ENCODE results near the gene SLC39A11. TPM values are rescaled to one million over a fixed set of nuclear protein-coding genes. Genes with fewer than 3 reads are reported as not detected.

Gene SLC39A11
- total and polyA plus RNA-seq, 2 of the 13 experiments (the other 11 are each of a cell fraction or from before 2014, with no cell fraction given) = 17.2 to 31.5 TPM

DNA sequence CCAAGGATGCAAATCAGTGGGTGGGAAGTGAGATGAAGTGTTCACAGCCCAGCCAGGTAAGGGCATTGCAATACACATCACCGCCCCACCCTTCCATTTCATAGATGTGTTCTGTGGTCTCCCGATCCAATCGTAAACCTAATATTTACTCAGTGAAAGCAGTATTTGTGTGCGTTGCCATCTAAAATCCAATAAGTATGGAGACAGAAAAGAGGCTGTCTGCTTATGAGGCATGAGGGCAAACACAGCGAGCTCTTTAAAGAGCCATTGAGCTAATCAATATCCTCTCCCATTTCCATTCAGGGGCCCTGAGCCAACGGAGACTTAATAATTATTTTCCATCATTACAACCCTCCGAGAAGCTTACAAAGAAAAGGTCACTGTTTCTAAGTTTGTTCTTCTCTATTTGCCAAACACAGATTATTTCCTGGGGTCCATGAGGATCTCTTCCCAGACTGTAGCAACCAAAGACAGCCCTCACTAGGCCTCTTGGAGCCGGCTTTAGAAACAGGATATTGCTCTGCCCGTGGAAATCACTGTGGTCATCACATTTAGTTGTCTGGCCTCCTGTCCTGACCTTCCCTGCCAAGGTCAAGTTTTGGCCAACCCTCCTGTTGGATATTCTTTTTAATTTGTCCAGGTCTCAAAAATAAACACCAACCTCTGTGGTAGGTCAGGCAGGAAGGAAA is 120.1 kb downstream of the SLC39A11 start (continued):
- TF ChIP-seq, protein P1, sequence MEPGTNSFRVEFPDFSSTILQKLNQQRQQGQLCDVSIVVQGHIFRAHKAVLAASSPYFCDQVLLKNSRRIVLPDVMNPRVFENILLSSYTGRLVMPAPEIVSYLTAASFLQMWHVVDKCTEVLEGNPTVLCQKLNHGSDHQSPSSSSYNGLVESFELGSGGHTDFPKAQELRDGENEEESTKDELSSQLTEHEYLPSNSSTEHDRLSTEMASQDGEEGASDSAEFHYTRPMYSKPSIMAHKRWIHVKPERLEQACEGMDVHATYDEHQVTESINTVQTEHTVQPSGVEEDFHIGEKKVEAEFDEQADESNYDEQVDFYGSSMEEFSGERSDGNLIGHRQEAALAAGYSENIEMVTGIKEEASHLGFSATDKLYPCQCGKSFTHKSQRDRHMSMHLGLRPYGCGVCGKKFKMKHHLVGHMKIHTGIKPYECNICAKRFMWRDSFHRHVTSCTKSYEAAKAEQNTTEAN (CRISPR knock-in tag; conservative IDR thresholded peaks at IDR 0.05) = no peak
- TF ChIP-seq NR2F1 (CRISPR knock-in tag; IDR thresholded peaks at IDR 0.05) = peak in 1 of 2 experiments; percentile 21; a peak in 1 of 4 replicates
- TF ChIP-seq, protein P2, sequence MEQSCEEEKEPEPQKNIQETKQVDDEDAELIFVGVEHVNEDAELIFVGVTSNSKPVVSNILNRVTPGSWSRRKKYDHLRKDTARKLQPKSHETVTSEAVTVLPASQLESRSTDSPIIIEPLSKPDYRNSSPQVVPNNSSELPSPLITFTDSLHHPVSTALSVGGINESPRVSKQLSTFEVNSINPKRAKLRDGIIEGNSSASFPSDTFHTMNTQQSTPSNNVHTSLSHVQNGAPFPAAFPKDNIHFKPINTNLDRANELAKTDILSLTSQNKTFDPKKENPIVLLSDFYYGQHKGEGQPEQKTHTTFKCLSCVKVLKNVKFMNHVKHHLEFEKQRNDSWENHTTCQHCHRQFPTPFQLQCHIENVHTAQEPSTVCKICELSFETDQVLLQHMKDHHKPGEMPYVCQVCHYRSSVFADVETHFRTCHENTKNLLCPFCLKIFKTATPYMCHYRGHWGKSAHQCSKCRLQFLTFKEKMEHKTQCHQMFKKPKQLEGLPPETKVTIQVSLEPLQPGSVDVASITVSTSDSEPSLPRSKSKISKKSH (CRISPR knock-in tag; IDR thresholded peaks at IDR 0.05; ENCODE audit: borderline replicate concordance) = no peak
- TF ChIP-seq FOXJ3 (CRISPR knock-in tag; IDR thresholded peaks at IDR 0.05; ENCODE audit: borderline replicate concordance) = peak; percentile 89
- no peak for TF ChIP-seq ZNF264 (CRISPR knock-in tag; IDR thresholded peaks at IDR 0.05)
- TF ChIP-seq, protein P3, sequence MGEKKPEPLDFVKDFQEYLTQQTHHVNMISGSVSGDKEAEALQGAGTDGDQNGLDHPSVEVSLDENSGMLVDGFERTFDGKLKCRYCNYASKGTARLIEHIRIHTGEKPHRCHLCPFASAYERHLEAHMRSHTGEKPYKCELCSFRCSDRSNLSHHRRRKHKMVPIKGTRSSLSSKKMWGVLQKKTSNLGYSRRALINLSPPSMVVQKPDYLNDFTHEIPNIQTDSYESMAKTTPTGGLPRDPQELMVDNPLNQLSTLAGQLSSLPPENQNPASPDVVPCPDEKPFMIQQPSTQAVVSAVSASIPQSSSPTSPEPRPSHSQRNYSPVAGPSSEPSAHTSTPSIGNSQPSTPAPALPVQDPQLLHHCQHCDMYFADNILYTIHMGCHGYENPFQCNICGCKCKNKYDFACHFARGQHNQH (CRISPR knock-in tag; IDR thresholded peaks at IDR 0.05) = no peak; the same call in 1 of the 2 replicates
- no peak for TF ChIP-seq ZNF253 (CRISPR knock-in tag; IDR thresholded peaks at IDR 0.05; ENCODE audit: borderline replicate concordance)
- TF ChIP-seq, protein P4, sequence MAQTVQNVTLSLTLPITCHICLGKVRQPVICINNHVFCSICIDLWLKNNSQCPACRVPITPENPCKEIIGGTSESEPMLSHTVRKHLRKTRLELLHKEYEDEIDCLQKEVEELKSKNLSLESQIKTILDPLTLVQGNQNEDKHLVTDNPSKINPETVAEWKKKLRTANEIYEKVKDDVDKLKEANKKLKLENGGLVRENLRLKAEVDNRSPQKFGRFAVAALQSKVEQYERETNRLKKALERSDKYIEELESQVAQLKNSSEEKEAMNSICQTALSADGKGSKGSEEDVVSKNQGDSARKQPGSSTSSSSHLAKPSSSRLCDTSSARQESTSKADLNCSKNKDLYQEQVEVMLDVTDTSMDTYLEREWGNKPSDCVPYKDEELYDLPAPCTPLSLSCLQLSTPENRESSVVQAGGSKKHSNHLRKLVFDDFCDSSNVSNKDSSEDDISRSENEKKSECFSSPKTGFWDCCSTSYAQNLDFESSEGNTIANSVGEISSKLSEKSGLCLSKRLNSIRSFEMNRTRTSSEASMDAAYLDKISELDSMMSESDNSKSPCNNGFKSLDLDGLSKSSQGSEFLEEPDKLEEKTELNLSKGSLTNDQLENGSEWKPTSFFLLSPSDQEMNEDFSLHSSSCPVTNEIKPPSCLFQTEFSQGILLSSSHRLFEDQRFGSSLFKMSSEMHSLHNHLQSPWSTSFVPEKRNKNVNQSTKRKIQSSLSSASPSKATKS (CRISPR knock-in tag; IDR thresholded peaks at IDR 0.05) = no peak
- TF ChIP-seq, protein P5, sequence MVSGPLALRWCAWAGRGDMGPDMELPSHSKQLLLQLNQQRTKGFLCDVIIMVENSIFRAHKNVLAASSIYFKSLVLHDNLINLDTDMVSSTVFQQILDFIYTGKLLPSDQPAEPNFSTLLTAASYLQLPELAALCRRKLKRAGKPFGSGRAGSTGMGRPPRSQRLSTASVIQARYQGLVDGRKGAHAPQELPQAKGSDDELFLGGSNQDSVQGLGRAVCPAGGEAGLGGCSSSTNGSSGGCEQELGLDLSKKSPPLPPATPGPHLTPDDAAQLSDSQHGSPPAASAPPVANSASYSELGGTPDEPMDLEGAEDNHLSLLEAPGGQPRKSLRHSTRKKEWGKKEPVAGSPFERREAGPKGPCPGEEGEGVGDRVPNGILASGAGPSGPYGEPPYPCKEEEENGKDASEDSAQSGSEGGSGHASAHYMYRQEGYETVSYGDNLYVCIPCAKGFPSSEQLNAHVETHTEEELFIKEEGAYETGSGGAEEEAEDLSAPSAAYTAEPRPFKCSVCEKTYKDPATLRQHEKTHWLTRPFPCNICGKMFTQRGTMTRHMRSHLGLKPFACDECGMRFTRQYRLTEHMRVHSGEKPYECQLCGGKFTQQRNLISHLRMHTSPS (CRISPR knock-in tag; IDR thresholded peaks at IDR 0.05; ENCODE audit: low read depth) = no peak
- TF ChIP-seq SP140L (CRISPR knock-in tag; IDR thresholded peaks at IDR 0.05; ENCODE audit: borderline replicate concordance) = no peak
- no peak for TF ChIP-seq ZNF879 (CRISPR knock-in tag; IDR thresholded peaks at IDR 0.05)
- no peak for TF ChIP-seq ZNF772 (CRISPR knock-in tag; IDR thresholded peaks at IDR 0.05)
- TF ChIP-seq, protein P6, sequence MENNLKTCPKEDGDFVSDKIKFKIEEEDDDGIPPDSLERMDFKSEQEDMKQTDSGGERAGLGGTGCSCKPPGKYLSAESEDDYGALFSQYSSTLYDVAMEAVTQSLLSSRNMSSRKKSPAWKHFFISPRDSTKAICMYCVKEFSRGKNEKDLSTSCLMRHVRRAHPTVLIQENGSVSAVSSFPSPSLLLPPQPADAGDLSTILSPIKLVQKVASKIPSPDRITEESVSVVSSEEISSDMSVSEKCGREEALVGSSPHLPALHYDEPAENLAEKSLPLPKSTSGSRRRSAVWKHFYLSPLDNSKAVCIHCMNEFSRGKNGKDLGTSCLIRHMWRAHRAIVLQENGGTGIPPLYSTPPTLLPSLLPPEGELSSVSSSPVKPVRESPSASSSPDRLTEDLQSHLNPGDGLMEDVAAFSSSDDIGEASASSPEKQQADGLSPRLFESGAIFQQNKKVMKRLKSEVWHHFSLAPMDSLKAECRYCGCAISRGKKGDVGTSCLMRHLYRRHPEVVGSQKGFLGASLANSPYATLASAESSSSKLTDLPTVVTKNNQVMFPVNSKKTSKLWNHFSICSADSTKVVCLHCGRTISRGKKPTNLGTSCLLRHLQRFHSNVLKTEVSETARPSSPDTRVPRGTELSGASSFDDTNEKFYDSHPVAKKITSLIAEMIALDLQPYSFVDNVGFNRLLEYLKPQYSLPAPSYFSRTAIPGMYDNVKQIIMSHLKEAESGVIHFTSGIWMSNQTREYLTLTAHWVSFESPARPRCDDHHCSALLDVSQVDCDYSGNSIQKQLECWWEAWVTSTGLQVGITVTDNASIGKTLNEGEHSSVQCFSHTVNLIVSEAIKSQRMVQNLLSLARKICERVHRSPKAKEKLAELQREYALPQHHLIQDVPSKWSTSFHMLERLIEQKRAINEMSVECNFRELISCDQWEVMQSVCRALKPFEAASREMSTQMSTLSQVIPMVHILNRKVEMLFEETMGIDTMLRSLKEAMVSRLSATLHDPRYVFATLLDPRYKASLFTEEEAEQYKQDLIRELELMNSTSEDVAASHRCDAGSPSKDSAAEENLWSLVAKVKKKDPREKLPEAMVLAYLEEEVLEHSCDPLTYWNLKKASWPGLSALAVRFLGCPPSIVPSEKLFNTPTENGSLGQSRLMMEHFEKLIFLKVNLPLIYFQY (CRISPR knock-in tag; IDR thresholded peaks at IDR 0.05; ENCODE audit: borderline replicate concordance) = no peak
- peak; percentile 46 for TF ChIP-seq ZFP36 (IDR thresholded peaks at IDR 0.05; ENCODE audit: borderline replicate concordance, low read depth, low read length, partially characterized antibody)
- no peak for TF ChIP-seq ZNF263 (CRISPR knock-in tag; IDR thresholded peaks at IDR 0.05)
- no peak for TF ChIP-seq HOXA5 (CRISPR knock-in tag; IDR thresholded peaks at IDR 0.05)

All from HepG2 (cell line).